GM18499 (cell line): ENCODE measurements around the gene THADA.

ENCODE experiments used
- ATAC-seq: cut with Tn5 transposase; IDR thresholded peaks from one replicate; pipeline ENCODE4 v1.9.1; 2021; ENCODE audit warnings: moderate number of reproducible peaks; ENCODE audit not compliant: insufficient read depth, unreplicated experiment

The THADA gene

DNA sequence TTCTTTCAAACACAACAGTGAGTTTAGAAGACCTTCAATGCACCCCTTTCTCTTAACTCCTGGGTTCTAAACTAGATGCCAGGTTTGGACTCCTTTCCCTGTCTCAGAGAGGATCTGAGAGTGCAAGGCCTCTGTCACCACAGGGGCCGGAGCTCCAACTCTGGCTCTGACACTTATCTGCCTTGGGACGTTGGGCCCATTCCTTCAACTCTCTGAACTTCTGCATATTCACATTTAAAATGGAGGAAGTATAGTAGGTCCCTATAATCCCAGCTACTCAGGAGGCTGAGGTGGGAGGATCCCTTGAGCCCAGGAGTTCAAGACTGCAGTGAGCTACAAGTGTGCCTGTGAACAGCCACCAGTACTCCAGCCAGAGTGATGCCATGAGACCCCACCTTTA, 325.4 kb downstream of the THADA start:
- no peak for ATAC-seq

DNA sequence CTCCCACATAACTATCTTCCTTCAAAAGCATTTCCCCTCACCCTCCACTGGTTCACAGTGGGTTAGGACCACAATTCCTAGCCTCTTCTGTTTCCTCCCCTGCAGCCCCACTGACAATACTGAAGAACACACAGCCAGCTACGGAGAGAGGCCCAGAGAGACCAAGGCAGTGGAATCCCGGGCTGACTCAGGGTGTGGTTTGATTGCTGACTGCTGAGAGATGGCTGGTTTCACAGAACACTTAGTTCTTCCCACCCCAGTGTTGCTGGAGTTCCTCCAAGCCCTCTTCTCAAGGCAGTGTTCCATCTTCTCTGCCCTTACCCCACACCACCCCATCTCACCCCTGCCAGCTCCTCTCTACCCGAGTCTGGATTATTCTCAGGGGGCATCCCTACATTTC, 326.1 kb downstream of the THADA start:
- no peak for ATAC-seq

- ATAC-seq: no peak
Measured at GRCh38 chr2:43269074-43269572, 326.7 kb downstream of the THADA start.

GRCh38 chr2:43268066-43268953, 327.5 kb downstream of the THADA start:
- ATAC-seq: no peak

- ATAC-seq: no peak
Measured at GRCh38 chr2:43267381-43267780, 328.5 kb downstream of the THADA start.

GRCh38 chr2:43266711-43267111, 329.1 kb downstream of the THADA start:
- ATAC-seq: no peak

GRCh38 chr2:43265421-43265820, 330.4 kb downstream of the THADA start:
- no peak for ATAC-seq

- no peak for ATAC-seq
Measured at GRCh38 chr2:43265001-43265400, 330.8 kb downstream of the THADA start.

DNA sequence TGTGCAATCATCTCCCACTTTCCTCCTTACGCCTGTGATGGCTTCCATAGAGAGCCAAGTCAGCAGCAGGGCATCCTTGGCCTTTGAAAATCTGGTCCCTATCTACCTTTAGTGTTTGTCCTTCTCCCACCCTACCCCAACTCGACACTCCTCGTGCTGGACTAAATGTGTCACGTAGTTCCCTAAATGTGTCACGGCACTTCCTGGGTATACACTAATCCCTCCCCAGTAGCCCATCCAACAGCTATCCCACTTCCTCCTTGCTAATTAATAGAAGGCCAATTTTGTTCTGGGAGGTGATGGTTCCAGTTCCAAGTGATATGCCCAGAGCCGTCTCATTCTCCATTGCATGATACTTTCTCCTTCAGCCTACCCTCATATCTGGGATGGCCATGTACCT, 332.9 kb downstream of the THADA start:
- ATAC-seq: no peak

DNA sequence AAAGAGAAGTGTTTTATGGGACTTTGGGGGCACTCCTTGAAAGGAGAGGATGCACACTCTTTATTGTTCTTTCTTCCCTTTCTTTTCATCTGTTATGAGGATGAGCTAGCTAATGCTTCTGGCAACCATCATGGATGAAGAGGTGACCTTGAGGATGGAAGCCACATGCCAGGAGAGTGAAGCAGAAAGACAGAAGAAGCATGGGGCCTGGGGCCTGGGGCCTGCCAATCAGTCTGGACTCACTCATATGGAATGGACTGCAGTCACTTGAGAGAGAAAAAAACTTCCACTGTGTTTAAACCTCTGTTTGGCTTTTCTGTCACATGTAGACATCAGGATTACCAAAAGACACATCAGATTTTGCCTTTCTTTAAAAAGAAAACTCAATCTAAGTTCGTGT, 333.6 kb downstream of the THADA start:
- ATAC-seq: no peak

- no peak for ATAC-seq
Measured at GRCh38 chr2:43259512-43259911, 336.3 kb downstream of the THADA start.

DNA sequence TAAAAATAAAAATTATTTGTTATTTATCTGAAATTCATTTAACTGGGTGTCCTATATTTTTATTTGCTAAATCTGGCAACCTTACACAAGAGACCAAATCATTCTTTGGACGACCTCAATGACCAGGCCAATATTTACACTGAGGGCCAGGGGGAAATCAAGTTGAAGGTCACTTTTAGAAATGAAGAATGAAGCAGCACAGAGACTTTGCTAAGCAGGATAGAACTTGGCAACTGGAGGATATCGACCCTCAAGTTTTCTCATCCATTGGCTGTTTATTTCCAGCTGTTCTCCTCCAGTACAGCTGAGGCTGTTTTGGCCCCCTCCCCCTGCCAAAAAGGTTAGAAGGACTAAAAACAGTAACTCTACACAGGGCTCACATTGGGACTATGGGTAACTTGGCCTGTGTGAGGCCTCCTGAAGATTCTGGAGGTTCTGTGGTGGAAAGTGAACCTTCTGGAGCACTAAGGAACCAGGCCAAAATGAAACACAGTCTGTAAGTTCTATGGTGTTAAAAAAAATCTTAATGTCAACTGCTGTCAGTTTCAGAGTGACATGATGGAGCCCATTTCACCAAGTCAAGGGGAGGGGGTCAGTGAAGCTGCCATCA, 337.2 kb downstream of the THADA start:
- no peak for ATAC-seq

DNA sequence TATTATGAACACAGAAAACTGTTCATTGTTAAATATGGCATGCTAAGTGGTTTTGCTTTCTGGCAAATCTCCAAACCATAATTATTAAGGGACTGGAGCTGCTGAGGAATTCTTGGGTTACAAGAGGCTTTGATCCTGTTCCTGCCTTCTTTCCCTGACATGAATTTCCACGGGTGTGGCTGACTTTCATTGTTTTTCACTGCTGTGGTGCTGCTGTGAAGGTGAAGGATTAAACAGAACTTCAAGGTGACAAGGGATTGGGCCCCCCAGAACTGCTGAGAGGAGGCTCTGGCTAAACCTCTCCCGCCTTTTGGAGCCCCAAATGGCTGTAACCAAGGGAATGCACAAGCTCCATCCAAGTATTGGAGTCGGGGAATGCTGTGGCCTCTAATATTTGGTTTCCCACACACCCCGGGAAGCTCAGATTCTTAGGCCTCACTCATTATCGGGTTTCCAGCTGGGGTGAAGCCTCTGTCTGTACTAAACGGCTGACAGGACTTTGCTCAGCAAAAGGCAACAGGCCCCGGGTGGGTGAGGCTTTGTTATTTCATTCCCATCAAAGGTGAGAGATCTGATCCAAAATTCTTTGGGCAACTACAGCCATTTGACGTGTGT, 340.4 kb downstream of the THADA start:
- ATAC-seq: no peak

DNA sequence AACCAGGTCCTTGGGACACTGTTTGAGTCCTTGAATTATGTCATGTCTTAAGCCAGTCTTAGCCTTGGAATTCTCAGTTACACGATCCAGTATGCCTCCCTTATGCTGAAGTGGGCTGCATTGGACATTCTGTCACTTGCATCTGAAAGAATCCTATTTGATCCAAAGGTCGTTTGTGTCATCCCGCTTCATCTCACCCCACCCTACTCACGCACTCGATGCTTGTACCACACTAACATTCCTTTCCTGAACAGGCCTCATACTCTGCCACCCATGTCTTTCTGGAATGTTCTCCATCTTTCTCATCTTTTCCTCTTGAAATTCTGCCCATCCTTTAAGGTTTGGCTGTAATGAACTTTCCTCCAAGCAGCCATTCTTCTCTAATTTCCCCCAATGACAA, 341.5 kb downstream of the THADA start:
- no peak for ATAC-seq

GRCh38 chr2:43251171-43251731, 344.6 kb downstream of the THADA start:
- no peak for ATAC-seq

DNA sequence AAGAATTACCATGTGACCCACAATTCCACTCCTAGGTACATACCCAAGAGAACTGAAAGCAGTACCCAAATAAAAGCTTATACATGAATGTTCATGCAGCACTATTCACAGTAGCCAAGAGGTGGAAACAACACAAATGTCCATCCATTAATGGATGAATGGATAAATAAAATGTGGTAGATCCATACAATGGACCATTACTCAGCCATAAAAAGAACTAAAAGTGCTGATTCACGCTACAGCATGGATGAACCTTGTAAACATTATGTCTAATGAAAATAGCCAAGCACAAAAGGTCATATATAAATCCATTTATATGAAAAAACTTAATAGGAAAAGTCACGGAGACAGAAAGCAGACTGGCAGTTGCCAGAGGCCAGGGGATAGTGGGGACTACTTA, 345.8 kb downstream of the THADA start:
- no peak for ATAC-seq

DNA sequence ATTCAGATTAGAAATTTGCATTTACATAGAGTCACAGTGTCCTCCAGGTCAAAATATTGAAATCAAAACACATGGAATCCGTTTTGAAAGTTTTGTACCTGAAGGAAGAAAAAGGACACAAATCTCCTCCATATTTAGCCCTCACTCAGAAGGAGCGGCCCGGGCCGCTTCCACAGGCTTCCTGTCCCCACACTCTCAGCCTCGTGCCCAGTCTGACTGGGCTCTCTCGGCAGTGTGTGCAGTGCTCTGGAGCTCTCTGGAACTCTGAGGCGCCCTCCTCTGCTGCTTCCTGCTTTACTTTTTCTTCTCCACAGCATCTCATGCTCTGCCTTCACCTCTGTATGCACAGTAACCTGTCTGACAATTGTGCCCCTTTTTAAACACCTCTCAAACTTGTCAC, 347.2 kb downstream of the THADA start:
- ATAC-seq: no peak

DNA sequence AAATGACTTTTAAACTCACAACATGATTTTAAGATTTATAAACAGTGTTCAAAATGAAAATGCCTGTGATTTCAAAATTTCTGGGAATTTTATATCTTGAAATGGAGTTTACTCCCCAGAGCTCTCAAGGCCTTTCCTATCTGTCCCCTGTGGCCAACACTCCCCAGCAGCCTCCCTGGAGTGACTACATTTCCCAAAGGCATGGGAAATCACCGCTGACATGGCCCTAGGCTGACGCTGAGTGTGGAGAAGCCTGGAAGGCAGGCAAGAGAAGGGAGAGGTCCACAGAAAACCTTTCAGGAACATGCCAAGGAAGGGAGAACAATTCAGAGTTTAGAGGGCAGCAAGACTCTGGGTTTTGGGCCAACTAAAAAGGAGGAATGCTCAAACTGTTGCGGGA, 349.2 kb downstream of the THADA start:
- no peak for ATAC-seq

GRCh38 chr2:43241558-43241957, 354.3 kb downstream of the THADA start:
- no peak for ATAC-seq

DNA sequence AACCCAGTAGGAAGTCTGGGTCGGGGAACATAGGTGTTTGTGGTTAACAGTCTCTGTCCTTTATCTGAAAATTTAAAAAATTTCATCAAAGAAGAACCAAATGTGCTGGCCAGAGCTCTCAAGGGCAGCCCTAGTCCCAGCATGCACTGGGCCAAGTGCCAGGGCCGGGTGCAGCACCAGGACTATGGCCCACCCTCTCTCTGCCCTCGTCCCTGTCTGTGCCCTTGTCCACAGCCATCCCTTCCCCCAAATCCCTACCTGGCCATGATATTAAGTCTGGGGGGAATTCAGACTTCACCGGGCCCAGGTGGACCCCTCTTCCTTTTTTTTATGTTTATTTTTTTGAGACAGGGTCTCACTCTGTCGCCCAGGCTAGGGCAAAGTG, 355.1 kb downstream of the THADA start:
- no peak for ATAC-seq
